GM18951 (cell line): ENCODE measurements around the gene ARHGAP42.

Experiments used
- POLR2A ChIP-seq: IDR thresholded peaks from 4 replicates; pipeline ENCODE4 v1.6.1; 2011; ENCODE audit warnings: mild to moderate bottlenecking; ENCODE audit not compliant: insufficient read length, insufficient read depth; ENCODE audit errors: extremely low read depth
- in situ Hi-C: fragments of 300-500 bp; cut with MboI; formaldehyde crosslinking; loops from one replicate; pipeline ENCODE4 v1.12.0; 2022; ENCODE audit warnings: low sequenced_read_pairs, mixed read lengths, inconsistent platforms; ENCODE audit not compliant: unreplicated experiment

ARHGAP42 gene

GRCh38 chr11:100867606-100868005, 180.5 kb downstream of the ARHGAP42 start:
- no peak for TF ChIP-seq POLR2A
- in situ Hi-C loops = no loop called here

DNA sequence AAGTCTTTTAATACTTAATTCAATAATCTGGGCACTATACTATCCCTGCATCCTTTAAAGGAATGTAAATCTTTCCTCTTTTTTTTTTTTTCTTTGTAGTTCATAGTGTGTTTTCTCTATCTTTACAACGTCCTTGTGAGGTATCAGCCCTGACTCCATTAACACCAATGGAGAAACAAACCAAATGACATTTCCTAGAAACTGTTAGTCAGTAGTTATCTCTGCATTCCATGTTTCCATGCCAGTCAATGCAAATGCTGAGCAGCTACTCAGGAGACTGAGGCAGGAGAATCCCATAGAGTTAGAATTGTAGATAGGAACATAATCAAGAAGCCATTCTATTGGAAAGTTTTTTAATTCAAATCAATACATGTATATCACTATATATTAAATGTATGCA, 182.2 kb downstream of the ARHGAP42 start:
- in situ Hi-C loops = no loop called here
- TF ChIP-seq POLR2A = no peak

DNA sequence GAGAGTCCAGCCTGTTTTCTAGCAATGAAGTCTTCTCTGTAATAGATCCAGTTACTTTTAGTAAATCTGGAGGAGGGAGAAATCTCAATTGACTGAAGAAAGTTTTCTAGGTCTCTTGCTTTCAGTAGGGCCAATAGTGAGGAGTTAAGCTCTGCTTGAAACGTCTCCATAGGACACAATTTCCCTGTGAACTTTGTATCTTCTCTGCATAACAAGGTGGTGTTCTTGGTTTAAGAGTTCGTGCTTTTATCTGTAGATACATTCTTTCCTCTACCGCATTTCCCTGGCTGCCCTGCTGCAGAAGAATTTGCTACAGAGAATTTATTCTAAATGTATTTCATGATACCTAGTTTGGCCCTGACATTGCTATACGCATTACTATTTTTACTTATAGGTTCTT, 183.1 kb downstream of the ARHGAP42 start:
- no peak for TF ChIP-seq POLR2A
- in situ Hi-C loops = no loop called here

DNA sequence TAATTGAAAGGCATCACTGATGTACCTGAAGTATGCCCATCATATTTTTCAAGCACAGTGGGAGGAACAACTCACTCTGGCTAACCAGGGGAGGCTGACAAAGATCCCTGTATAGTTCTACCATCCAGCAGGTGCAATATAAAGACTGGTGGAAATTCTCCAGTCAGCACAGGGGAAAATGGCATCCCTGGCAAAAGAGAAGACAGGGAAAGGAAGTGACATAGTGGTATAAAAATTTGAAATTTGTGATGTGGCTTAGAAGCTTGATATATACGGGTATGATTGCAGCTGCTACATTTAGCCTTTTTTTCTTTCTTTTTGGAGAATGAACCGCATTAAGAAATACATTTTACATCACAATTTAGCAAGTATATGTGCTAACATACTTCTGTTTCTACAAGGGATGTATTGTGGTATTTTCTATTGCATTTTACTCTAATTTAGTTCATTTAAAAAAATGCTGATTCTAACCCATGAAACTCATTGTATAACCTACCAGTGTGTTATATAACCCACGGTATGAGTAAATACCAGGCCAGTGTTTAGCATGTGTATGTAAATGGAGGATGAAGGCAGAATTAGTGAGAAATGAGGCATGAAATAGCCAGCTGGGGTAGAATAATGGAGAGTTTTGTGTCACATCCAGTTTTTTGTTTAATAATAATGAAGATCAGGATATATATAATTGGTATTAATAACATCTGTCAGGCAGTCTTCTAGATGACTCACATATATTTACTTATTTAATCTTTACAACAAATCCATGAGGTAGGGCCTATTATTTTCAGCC, 186.1 kb downstream of the ARHGAP42 start:
- in situ Hi-C loops = no loop called here
- TF ChIP-seq POLR2A = no peak

DNA sequence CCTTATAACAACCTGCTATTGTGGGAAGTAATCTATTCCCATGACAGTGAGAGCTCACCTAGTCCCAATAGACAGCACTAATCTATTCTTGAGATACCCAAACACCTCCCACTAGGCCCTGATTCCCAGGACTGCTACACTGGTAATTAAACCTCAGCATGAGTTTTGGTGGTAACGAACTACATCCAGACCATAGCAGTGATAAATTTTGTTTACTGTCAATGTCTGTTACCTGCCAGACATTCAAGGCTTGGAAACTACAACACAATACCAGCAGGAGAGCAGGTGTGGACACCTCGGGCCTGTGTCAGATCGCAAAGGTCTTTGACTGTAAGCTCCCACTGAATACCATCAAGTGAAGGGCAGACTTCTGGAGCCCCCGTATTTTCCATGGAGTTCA, 187.1 kb downstream of the ARHGAP42 start:
- in situ Hi-C loops = no loop called here
- no peak for TF ChIP-seq POLR2A

GRCh38 chr11:100875521-100875869, 188.4 kb downstream of the ARHGAP42 start:
- in situ Hi-C loops = no loop called here
- no peak for TF ChIP-seq POLR2A

GRCh38 chr11:100876815-100877520, 189.9 kb downstream of the ARHGAP42 start:
- in situ Hi-C loops = no loop called here
- no peak for TF ChIP-seq POLR2A

DNA sequence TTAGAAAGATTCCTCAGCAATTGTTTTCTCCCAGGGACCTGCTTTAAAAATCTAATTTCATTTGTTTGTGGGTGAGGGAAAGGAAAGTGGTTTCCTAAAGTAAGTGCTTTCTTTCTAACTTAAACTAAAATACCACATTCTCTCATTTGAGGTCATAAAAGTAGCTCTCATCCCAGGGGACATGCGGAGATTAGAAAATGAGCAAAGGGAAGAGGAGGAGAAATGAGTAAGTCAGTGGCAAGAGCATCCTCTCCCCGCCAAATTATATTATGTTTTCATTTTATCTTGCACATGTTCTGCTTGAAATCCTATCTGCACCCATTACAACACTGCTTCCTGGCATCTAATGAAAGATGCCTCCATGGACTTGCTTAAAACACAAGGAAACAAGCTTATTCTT, 191.4 kb downstream of the ARHGAP42 start:
- in situ Hi-C loops = no loop called here
- TF ChIP-seq POLR2A = no peak

DNA sequence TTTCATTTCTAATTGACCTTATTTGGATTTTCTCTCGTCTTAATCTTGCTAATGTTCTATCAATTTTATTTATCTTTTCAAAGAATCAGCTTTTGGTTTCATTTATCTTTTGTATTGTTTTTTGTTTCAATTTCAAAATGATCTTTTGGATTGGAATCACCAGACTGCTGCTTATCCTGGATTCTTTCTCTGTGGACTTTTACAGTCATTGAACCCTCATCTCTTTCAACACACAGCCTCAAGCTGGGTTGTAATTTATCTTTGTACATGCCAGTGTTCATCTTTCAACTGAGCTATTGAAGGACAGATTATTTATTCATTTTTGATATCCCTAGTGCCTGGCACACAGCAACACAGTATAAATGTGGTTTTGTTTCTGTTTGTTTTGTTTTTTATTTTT, 195.9 kb downstream of the ARHGAP42 start:
- in situ Hi-C loops = no loop called here
- TF ChIP-seq POLR2A = no peak

GRCh38 chr11:100883830-100884229, 196.7 kb downstream of the ARHGAP42 start:
- in situ Hi-C loops = no loop called here

GRCh38 chr11:100887659-100888058, 200.6 kb downstream of the ARHGAP42 start:
- in situ Hi-C loops = no loop called here
- no peak for TF ChIP-seq POLR2A

More at GRCh38 chr11:100883830-100884229, 196.7 kb downstream of the ARHGAP42 start:
- TF ChIP-seq POLR2A = no peak

DNA sequence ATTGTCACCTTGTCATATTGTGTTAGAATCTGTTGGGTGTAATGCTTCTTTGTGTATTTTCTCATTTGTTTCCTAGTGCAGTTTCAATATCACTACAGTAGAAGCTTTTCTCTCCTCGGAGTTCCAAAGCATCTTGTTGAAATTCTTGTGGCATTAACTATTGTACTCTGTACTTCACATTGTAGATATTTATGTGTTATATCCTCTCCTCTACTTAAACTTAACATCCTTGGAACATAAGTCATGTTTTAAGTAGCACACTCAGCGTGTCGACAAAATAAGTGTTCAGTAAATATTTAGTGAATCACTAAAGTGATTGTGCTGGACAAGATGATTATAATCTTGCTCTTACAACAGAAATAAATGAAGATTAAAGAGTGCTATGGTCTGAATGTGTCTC, 201.7 kb downstream of the ARHGAP42 start:
- TF ChIP-seq POLR2A = no peak
- in situ Hi-C loops = no loop called here

GRCh38 chr11:100889758-100890157, 202.7 kb downstream of the ARHGAP42 start:
- no peak for TF ChIP-seq POLR2A

GRCh38 chr11:100890789-100891188, 203.7 kb downstream of the ARHGAP42 start:
- no peak for TF ChIP-seq POLR2A
- in situ Hi-C loops = no loop called here

More at GRCh38 chr11:100889758-100890157, 202.7 kb downstream of the ARHGAP42 start:
- in situ Hi-C loops = no loop called here
